GM21381 (cell line): ENCODE measurements around the gene SPRY4.
"Not testable (repeated sequence)": the region's sequence is repeated elsewhere in the genome, so short reads cannot be mapped to it uniquely, and the experiment has no call there.

ENCODE experiments used
- ATAC-seq: cut with Tn5 transposase; IDR thresholded peaks from one replicate; pipeline ENCODE4 v1.9.1; 2021; ENCODE audit warnings: mild to moderate bottlenecking, moderate library complexity; ENCODE audit not compliant: unreplicated experiment

The SPRY4 gene

DNA sequence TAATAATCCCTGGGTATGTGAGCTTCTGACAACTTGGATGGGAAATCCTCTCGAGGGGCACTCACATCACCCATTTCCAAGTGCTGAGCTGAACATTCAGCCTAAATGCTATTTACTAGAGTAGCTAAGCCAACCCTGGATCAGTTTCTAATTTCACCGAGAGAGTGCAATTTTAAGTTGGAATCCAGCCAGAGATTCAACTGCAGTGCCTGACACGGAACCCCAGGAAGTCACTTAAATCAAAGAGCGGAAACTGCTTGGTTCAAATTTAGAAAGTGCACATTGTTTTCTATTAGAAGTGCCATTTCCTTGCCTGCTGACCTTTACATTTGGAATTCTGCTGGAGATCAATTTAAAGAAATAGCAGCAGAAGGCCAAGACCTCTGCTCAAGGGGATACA lies 8.8 kb downstream of the SPRY4 start:
- ATAC-seq, result no peak

DNA sequence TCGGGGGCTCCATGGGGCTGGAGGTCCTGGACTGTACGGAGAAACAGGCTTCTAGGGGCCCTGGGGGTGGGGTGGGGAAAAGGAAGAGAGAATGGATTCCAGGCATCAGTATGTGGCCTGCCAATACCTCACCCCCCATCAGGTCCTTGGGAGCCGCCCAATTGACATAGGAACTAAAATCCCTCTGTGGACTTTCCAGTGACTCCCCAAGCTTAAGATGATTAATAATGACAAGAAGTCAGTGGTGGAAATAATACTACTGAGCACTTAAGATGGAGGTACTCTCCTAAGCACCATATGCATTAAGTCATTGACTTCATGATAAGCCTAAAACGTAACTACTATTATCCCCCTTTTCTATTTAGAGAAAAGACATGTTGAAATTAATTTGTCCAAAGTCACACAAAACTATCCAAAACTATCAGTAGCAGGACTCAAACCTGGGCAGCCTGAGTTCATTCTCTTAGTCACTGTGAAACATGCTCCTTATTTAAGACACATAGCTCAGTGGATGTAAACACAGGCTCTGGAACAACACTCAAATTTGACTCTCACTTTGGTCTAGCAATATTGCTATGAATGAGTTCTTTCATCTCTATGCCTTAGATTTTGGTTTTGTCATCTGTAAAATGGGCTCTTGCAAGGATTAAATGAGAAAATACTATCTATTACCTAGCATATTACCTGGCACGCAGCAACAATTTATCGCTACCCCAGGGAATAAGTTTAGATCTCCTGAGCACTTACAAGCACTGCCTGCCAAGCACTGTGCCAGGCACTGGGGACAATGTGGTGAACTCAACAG lies 9.5 kb downstream of the SPRY4 start:
- no peak for ATAC-seq

DNA sequence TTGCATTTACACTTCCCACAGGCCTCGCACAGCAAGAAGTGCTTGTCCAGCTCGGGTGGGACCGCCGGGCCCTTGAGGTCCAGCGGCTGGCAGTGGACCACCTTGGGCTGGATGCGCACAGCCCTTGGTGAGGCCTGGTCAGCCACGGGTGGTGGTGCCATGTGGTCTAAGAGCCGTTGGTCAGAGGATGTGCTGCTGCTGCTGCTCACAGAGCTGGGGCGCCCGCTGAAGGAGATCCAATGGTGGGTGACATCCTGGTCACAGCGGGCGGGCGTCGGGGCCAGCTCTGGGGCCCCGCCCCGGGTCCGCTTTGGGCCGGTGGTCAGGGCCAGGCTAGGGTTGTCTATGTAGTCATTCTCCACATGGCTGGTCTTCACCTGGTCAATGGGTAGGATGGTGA lies 10.2 kb downstream of the SPRY4 start:
- ATAC-seq, result no peak

DNA sequence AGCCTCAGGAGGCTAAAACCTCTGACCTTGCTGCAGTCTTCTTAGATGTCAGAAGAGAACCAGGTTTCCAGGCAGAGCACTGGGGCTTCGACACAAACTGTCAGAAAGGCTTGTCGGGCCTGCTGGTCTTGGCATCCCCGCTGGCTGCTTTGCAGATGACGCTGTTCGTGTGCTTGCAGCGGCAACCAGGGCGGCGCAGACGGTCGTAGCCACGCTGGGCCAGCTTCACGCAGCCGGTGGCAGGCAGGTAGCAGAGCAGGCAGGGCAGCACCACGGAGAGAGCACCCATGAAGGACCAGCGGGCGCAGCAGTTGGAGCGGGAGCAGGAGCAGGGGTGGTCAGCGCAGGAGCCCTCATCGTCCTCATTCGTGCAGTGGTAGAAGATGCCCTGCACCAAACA lies 10.7 kb downstream of the SPRY4 start:
- no peak for ATAC-seq

DNA sequence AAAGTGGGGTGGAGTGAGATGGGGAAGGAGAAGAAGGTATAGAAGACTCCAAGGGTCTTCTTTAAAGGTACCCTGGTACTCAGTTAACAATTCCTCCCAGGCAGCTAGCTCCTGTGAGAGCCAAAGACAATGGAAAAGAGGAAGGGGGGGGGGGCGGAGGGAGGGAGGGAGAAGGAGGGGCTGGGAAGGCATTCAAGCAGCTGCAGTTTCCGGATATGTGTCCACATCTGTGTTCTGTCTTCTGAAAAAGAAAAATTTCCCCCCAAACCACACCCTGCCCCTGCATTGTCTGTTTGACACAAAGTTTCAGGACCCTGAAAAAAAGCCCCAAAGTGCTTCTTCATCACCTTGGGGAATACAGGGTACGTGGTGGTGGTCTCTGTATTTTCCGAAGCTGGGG lies 11.1 kb downstream of the SPRY4 start:
- no peak for ATAC-seq

DNA sequence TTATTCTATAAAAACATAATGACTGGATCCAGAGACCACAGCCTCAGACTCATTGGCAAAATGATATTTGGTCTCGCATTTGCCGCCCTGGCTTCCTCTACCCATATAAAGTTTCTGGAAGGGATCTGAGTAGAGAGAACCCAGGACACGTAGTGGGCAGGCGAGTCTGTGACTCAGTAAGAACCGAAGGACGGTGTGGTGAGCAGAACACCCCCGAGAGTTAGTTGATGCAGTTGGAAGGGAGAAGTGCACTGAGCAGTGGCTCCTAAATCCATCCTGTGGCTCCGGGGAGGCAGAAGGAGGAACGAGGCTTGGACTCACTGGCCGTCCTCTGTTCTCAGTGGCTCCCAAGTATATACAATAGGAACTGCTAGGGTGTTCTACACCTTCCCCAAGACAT lies 11.5 kb downstream of the SPRY4 start:
- ATAC-seq, result no peak

DNA sequence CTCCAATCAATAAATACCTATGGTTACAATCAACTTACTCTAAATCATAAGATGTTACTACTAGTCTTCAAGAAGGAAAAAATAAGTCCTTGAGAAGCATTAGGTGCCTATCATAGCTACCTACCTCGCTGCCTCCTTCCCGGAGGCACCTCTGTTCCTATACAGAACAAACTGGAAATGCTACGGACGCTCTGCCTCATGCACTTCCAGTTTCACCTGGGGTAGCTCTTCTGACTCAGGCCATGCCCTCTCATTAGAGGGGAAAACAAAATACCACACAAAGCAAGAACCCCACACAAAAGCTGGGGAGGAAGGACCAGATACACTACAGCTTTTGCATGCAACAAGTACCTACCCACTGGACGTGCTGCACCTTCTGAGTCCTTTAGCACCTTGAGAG lies 12.4 kb downstream of the SPRY4 start:
- ATAC-seq, result no peak

DNA sequence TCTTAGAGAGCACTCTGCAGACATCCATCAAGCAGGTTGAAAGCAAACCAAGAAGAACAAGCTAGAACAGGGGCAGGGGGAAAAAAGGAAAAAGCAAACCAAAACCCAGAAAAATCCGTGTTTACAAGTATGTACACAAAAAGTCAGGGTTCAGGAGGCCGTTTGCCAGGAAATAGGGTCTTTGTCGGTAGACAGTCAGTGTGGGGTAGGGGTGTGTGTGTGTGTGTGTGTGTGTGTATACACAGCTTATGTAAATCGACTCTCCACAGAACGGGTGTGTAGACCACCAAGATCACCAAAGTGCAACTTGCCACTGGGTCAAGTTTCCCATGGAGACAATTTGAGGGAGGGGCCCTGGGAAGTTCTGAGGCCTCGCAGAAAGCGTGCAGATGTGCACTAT lies 13.1 kb downstream of the SPRY4 start:
- no peak for ATAC-seq

DNA sequence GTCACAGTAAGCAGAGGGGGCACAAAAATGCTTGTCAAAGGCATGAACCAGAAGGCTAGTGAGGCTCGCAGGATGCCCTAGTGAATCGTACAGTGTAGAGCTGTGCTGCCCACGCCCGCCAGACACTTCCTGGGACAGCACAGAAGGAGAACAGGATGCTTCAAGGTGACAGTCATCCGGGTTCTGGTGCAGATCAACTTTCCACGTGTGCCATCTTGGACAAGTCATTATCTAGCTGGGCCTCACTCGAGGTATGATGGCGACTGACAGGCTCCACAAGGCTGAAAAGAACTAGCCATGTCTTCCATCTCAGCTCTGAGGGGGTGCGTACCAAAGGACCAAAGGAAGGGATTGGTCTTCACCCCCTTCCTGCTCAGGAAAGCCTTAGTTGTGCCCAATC lies 14.0 kb downstream of the SPRY4 start:
- no peak for ATAC-seq

DNA sequence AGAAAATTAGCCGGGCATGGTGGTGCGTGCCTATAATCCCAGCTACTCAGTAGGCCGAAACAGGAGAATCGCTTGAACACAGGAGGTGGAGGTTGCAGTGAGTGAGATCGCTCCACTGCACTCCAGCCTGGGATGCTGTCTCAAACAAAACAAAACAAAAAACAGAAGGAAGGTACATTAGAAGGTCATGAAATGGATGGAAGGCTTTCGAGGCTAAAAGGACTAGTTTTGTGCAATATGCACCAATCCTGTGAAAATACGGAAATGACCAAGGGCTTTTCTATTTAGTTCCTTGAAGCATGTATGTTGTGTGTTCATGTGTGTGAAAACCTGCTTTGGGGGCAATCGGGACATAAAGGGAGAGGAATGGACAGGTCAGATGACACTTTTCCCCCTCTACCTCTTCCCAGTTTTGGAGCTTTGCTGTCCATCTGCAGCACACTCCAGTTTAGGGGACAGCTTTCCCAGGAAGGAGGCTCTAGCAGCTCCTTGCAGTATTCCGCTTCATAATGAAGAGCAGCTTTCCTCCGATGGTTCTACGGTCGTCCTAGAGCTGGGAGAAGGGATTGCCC lies 15.0 kb downstream of the SPRY4 start:
- ATAC-seq, result no peak

DNA sequence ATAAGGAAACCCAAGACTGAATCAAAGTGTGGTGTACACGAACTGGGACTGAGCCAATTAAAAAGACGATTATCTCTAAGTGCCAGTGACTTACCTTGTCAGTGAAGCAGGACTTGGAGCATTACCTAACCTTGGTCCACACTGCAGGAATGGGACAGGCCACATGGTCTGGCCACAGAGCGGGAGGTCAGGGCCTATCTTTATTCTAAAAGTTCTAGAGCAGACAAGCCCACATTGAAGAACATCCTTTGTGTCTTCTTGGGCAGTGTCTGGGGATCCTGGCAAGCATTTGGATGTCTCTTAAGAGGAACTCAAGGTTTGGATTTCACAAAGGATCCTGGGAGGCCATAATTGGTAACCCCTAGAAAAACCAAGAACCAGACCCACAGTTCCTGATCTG lies 16.5 kb downstream of the SPRY4 start:
- no peak for ATAC-seq

DNA sequence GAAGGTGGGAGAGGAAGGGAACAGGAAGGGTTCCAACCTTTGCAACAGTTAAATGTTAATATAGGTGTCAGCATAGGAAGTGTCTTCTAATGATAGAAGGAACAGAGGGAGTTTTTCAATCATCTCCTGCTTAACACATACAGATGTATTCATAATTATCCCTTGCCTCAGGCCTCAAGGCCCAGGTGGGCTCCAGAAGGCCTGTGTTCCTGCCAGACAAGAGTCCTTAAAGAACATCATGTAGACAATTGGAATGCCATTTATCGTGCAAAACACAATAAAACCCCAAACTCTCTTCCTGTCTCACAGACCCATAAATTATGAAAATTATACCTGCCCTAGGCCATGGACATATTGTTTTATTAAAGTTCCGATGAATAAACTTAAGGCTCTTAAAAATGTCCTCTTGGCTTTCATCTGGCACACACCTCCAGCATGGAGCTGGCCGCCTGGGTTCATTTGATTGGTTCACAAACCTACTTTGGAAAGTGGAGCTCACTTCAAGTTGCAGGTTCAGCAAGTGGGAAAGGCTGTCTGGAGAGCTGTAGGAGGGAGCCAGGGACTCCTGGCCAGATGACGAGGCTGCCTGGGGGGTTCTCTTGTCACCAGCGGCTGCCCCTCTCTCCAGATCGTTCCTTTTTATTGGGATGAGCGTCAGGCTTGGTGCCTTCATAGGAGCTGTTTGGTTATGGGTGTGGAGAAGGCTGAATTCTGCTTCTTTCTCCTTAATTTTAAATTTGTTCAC lies 17.5 kb downstream of the SPRY4 start:
- ATAC-seq, result no peak

DNA sequence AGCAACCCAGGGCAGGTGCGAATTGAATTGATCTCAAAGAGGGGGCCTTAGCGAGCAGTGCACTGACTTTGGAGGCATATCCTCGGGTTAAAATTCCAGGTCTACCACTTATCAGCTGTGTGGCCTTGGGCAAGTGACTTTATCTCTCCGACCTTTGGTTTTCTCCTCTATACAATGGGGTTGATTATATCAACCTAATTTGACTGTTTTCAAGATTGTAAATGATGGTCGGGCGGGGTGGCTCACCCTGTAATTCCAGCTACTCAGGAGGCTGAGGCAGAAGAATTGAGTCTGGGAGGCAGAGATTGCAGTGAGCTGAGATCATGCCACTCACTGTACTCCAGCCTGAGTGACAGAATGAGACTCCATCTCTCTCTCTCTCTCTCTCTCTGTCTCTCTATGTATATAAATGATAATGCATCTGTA lies 18.7 kb downstream of the SPRY4 start:
- no peak for ATAC-seq

DNA sequence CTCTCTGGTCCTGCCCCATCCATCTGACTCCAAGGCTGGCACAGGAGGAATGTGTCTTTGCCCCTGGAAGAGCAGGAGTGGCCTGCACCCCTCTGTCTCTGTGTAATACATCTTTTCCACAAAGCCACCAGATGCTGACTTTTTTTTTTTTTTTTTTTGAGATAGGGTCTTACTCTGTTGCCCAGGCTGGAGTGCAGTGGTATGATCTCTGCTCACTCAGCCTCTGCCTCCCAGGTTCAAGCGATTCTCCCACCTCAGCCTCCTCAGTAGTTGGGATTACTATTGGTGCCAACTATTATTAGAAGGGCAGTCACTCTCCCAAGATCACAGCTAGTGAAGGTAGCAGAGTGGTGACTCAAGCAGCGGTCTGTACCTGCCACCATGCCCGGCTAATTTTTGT lies 19.6 kb downstream of the SPRY4 start:
- ATAC-seq, result no peak

DNA sequence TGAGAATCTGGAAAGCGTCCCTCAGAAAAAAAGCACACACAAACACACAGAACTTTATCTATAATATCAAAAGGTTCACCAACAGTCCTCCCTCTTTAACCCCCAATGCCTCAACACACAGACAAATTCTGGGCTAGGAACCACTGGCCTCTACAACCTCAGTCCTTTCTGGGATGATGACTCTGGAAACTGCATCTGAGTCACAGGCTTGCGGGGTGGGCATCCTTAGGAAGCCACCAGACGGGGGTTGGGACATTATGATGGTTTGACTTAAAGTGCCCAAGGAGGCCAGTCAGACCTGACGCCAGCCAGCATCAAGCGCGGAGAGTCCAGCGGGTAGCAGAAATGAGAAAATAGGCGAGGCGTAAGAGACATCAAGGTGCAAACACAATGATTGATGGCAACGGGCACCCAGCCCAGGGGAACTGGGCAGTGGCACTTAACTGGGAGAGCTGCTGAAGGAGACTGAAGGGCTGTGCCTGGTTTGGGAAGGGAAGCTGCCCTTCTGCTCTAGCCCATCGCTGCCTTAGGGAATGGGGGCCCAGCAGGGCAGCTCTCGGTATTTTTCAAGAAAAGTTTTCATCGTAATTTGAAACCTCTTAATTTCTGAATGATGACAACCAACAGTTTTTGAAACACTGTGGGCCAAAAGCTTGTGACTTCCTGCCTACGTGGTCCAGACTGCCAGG lies 20.7 kb downstream of the SPRY4 start:
- no peak for ATAC-seq

DNA sequence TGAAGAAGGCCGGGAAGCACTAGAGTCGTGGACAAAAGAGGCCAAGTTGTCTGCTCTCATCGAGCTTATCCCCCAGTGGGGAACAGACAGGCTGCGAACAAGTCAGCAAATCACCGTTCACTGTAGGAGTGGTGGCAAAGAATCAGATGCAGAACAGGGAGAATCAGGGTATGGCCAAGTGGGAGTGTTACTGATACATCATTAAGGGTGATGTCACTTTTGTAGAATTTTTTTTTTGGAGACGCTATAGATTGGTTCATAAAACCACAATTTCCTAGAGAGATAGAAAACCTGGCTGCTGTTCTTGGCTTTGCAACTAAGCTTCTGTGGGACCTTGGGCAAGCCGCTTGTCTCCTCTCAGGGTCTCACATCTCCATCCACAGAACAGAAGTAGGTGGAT lies 21.3 kb downstream of the SPRY4 start:
- ATAC-seq, result no peak

DNA sequence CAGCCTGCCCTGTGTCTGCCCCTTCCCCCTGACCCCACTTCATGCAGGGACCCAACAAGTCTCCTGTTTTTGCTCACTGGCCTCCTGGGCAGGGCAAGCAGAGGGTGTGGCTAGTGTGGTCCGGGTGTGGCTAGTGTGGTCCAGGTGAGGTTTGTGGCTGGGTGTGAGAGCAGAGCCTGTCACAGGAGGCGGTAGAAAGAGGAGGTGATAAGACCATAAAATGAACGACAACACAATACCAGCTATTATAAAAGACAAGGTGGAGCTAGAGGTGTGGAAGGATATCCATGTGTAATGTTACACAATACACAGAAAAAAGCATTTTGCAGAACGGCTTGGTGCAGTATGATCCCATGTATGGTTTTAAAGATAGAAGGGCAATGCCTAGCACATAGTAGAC lies 23.3 kb downstream of the SPRY4 start:
- ATAC-seq, result no peak

DNA sequence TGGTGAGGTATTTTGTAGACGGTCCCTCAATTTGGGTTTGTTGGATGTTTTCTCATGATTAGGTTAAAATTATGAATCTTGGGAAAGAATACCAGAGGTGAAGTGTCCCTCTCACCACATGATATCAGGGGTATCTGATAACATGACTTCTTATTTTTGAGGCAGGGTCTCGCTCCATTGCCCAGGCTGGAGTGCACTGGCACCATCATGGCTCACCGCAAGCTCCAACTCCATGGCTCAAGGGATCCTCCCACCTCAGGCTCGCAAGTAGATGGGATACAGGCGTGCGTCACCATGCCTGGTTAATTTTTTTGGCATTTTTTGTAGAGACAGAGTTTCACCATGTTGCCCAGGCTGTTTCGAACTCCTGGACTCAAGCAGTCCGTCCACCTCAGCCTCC lies 24.1 kb downstream of the SPRY4 start:
- ATAC-seq, result no peak

DNA sequence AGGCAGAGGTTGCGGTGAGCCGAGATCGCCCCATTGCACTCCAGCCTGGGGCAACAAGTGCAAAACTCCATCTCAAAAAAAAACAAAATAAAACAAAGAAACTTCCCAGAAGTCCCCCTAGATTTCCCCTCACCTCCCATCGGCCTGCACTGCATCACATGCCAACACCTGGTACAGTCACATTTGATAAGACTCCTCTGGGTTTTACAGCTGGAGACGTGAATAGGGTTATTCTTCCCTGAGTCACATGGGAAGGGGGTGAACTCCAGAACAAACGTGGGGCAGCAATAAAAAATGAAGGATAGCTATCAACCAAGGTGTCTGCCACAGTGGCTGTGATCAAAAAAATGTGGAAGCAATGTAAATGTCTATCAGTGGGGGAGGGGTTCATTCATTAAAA lies 26.0 kb downstream of the SPRY4 start:
- ATAC-seq, result no peak

DNA sequence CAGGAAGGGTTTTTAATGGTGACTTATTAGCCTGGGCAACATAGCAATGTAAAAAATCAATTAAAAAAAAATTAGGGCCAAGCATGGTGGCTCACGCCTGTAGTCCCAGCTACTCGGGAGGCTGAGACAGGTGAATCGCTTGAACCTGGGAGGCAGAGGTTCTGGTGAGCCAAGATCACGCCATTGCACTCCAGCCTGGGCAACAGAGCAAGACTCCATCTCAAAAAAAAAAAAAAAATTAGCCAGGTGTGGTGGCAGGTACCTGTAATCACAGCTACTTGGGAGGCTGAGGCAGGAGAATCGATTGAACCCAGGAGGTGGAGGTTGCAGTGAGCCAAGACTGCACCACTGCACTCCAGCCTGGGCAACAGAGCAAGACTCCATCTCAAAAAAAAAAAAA lies 27.0 kb downstream of the SPRY4 start:
- not testable (repeated sequence) for ATAC-seq

DNA sequence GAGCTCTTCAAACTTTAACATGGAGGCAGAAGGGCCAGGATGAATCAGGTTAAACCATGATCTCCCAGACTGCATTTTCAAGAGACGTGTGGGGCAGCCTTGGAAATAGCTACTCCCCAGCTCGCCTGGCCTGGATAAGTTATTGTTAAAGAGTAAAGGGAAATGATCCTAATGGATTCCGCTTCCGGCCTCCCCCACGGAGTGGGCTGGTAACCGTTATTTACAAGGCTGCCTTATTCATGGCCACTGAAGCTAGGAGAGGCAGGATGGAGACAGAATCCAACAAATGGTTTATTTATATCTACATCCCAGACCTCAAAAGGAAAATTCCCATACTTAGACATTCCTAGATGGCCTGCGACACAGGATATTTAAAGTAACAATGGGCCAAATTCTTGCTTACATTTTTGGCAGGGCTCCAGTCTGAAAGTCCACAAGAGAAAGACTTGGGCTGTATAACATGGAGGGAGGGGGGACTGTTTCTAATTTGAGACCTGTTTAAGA lies 27.9 kb downstream of the SPRY4 start:
- ATAC-seq, result no peak
